NCI-H82 treated with DMSO at 0.1 percent for 48 hours (cell line): ENCODE data around the gene NCAPG2.
"Not testable (repeated sequence)": the region's sequence is repeated elsewhere in the genome, so short reads cannot be mapped to it uniquely, and the experiment has no call there.

ENCODE experiments used
- DNase-seq: peaks from one replicate; lab custom pipeline; 2025; ENCODE audit not compliant: unreplicated experiment; lab: John Stamatoyannopoulos, UW

The NCAPG2 gene

DNA sequence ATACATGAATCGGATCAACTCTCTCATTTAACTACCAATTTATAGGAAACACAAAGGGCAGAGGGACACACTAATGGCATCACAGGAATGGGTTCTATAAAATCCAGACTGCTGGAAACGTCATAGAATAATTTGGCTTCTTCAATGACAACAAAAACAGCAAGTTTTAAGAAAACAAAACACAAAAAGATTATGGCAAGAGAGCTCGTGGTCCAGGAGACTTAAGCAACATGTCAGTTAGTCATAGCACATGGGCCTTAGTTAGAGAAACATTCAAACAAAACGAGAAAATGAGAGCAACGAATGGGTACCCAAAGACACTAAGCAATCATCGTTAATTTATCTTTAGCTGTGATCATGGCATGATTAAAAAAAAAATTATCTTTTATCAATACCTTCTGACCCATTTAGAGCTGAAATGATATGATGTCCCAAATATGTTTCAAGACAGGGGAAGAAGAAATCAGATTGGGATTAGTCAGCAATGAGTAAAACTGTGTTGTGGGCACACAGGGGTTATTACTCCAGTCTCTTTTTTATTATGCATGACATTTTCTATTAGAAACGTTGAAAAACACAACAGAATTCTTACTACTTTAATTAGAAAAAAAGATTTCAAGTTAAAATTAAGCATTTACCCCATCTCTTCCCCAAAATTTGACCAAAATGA is 28.3 kb downstream of the NCAPG2 start:
- no peak for DNase-seq

- DNase-seq: no peak
Observed at GRCh38 chr7:158672975-158673374, 31.6 kb downstream of the NCAPG2 start.

DNA sequence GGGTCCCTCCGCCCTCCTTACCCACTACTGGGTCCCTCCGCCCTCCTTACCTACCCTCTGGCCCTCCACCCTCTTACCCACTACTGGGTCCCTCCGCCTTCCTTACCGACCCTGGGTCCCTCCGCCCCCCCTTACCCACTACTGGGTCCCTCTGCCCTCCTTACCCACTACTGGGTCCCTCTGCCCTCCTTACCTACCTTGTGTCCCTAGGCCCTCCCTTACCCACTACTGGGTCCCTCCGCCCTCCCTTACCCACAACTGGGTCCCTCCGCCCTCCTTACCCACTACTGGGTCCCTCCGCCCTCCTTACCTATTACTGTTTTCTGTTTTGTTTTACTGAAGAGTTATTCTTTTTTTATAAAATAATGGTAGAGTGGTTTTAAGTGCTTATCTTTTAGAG is 36.5 kb downstream of the NCAPG2 start:
- DNase-seq: not testable (repeated sequence)

DNA sequence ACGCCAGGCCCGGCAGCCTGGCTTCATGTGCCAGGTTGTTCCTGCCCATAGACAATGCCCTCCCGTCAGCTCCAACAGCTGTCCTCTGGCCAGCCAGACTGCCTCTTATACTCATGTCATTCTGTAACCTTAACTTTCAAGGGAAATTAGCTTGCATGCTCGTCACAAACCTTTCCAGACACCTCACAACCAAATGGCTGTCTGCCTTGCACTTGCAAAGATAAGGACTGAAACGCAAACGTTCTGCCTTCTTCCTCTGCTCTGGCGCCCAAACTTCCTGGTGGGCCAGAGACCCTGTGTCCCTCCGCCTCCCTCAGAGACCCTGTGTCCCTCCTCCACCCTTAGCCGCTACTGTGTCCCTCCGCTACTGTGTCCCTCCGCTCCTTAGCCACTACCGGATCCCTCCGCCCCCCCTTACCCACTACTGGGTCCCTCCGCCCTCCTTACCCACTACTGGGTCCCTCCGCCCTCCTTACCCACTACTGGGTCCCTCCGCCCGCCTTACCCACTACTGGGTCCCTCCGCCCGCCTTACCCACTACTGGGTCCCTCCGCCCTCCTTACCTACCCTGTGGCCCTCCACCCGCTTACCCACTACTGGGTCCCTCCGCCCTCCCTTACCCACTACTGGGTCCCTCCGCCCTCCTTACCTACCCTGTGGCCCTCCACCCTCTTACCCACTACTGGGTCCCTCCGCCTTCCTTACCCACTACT is 37.5 kb downstream of the NCAPG2 start:
- not testable (repeated sequence) for DNase-seq

GRCh38 chr7:158666401-158666800 is 38.2 kb downstream of the NCAPG2 start:
- DNase-seq: no peak

DNA sequence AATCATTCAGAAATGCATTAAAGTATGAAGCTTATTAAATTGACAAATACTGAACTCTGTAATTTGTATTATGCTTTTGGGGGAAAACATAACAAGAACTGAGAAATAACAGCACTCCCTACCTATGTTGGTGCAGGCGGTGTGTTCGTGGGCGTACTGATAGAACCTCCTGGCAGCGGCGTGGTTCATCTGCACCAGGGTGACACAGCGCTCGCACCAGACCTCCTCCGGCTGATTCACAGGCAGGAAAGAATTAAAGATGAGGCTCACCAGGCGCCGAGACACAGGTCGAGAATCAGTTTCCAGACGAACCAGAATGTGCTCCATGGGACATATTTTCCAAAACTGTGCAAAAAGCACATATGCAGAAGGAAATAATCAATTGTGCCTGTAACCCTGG is 40.2 kb downstream of the NCAPG2 start:
- no peak for DNase-seq

DNA sequence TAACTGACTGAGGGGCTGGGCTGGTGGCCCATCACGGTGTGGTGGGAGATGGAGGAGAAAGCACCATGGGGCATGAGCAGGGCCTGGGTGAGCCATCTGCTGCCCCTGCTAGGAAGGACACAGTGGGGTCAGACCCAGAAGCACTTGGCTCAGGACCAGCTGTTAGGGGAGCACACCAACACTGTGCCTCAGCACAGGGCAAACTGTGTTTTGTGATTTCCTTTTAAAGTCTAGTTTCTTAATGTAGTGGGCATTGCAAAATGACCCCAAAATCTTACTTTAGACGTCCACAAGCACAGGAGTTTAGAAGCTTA is 41.2 kb downstream of the NCAPG2 start:
- no peak for DNase-seq

DNA sequence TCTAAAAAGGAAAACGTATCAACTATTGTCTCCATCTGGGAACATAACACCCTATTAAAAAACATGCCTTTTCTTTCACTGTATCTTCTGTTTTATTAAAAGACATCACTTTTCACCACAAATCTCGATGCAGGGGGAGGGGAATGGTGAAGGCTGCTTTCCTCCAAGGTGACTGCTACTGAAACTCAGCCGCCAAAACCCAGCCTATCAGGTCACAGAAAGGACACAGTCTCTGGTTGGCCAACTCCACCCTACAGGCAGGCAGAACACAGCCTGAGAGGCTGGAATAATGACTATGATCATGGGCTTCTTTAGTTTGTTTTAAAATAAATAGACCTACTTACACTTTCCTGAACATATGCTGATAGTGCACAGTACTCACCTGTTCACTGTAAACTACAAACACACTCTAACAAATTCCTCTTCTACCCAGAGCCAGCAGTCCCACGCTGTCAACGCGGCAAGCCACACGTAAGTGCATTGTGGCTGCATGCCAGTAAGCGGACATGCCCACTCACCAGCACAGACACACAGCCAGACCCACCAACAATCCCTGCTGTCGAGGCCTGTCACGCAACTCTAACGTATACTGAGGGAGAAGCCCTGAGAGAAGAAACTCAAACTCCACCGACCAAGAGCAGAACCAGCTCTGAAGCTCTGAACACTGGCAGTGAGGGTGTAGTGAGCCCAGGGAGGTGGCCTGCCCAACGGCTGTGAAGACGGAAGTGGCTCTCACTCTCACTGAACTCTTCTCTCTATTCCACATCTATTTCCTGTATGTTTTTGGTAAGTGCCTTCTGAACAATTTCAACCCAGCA is 41.8 kb downstream of the NCAPG2 start:
- DNase-seq: no peak

GRCh38 chr7:158658475-158658874 is 46.1 kb downstream of the NCAPG2 start:
- no peak for DNase-seq

GRCh38 chr7:158657189-158657746 is 47.3 kb downstream of the NCAPG2 start:
- DNase-seq: no peak

- DNase-seq: no peak
Observed at GRCh38 chr7:158655931-158656441, 48.6 kb downstream of the NCAPG2 start.

DNA sequence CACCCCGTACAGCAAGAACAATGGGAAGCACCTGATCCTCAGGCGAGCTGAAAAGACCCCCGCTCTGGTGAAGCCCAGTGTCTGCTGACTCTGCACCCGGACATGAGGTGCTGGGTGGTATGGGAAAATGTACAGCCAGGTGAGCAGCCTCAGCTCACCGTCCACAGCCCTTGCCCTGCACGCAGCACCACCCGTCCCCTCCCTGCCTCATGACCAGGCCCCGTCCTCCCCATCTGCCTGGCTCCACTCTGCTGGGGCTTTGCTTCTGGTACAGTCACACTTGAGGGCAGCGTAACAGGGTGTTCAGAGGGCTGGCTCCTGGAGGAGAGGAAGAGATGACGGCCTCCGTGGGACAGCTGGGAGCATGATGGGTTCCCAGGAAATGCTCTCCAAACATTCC is 49.1 kb downstream of the NCAPG2 start:
- no peak for DNase-seq

DNA sequence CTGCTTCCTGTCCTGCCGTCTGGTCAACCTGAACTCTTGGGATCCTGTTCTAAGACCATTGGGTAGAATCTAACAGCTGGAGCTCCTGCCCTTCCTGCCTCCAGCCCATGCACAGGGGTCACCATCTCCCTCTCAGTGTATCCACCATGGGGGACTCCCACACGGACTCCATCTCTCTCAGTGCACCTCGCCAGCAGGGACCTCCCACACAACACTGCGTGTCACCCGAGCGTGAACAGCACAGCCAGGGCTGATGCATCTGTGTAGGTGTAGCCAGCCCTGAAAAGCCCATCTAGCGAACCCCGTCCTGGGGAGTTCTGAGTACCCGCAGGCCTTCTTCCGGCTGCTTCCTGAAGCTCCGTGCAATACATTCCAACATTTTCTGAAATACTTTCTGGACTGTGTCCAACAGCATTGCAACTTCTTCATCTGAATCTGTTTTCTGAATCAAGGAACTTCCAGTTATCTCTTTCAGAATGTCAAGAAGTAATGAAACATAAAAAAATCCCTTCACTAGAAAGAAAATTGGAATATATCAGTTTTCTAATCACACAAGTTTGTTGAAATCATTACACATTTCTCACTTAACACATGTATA is 52.5 kb downstream of the NCAPG2 start:
- DNase-seq: no peak

GRCh38 chr7:158650821-158651225 is 53.8 kb downstream of the NCAPG2 start:
- DNase-seq: no peak

- DNase-seq: no peak
Observed at GRCh38 chr7:158649279-158649678, 55.3 kb downstream of the NCAPG2 start.

- DNase-seq: no peak
Observed at GRCh38 chr7:158648787-158649186, 55.8 kb downstream of the NCAPG2 start.

DNA sequence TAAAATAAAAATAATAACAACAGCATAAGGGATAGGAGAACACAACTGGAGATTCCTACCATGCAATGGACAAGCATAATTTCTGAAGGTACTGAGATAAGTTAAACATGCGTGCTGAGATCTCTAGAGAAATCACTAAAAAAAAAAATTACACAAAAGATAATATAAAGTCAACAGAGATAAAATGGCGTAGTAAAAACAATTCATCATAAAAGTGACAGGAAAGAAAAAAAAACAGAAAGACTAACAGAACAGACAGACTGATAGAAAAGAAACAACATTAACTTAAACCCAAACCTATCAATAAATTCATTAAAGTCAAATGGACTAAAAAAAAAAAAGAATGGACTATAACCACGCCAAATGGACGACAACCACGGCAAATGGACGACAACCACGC is 56.4 kb downstream of the NCAPG2 start:
- DNase-seq: no peak

DNA sequence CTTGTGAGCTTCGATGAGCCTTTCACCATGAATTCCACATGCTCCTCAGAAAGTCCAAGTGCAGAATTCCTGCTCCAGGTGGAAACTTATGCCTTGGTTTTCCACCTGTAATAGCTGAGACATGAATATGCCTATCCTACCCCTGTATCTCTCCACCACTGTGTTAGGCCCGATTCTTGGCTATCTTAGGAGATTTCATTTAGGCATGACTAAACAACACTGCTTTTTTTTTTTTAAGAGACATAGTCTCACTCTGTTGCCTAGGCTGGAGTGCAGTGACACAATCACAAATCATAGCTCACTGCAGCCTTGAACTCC is 57.2 kb downstream of the NCAPG2 start:
- no peak for DNase-seq

DNA sequence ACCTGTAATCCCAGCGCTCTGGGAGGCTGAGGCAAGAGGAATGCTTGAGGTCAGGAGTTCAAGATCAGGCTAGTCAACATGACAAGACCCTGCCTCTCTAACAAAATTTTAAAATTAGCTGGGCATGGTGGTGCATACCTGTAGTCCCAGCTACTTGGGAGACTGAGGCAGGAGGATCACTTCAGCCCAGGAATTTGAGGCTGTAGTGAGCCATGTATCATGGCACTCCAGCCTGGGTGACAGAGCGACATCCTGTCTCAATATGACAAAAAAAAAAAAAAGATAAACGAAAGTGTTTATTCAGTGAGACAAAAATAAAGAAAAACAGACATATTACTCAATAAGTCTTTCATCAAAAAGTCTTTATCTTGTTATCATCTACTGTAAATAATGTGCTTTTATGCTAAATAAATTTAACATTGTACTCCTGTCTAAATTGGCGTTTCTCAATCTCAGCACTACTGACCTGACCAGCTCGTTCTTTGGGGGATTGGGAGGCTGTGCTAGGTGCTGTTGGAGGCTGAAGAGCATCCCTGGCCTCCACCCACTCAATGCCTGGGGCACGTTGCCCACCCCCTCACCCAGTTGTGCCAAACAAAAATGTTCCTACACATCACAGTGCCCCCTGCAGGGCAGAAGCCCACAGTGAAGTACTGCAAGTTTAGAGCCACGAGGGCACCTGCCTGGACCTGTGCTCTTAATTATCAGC is 57.7 kb downstream of the NCAPG2 start:
- no peak for DNase-seq

- DNase-seq: no peak
Observed at GRCh38 chr7:158645842-158646241, 58.8 kb downstream of the NCAPG2 start.

GRCh38 chr7:158642149-158642548 is 62.5 kb downstream of the NCAPG2 start:
- DNase-seq: no peak
